HCT116 (cell line): Measurements from ENCODE around the gene SDK2. TPM values are rescaled to one million over a fixed set of nuclear protein-coding genes. Genes with fewer than 3 reads are reported as not detected.

Experiments
- ATAC-seq: fragments of 200-7000 bp; cut with Tn5 transposase; 2 replicates; pipeline ENCODE4 v1.9.1; 2020; ENCODE audit warnings: mild to moderate bottlenecking, moderate library complexity
- BruUV-seq: library from RNA; stranded (reverse); fragments of 400-500 nt; replicated peaks from 2 replicates; lab custom pipeline; 2021; lab: Mats Ljungman, UMichigan
- CTCF ChIA-PET: fragments of 300-600 bp; sonication (Branson Sonifier 250); formaldehyde crosslinking; loops from one replicate; lab custom pipeline; 2021; ENCODE audit warnings: antibody characterized with exemption; lab: Charles Lee
- POLR2A ChIA-PET: fragments of 300-600, 350-600 bp; sonication (Branson Sonifier 250); formaldehyde crosslinking; loops from one replicate; lab custom pipeline; 2021; ENCODE audit warnings: antibody characterized with exemption; lab: Charles Lee
- RAD21 ChIA-PET, 2 experiments: fragments of 300-600 bp; sonication (Branson Sonifier 250); formaldehyde crosslinking; loops; one replicate each; lab custom pipeline; 2023; ENCODE audit warnings: low total read pairs in 2 of 2; ENCODE audit not compliant: uncharacterized antibody in 2 of 2, unreplicated experiment in 2 of 2, low non-redundant PET in 1 of 2; lab: Charles Lee
- DNase-seq: peaks from one replicate; pipeline ENCODE4 v3.0.0-alpha.2; 2010; ENCODE audit warnings: low read depth, low spot score
- H2AFZ ChIP-seq: fragments of 200-600 bp; shearing (Covaris generic), sonication (generic); 2 replicates; pipeline ENCODE4 v1.6.1; 2017; ENCODE audit warnings: low read depth, mixed run types, mixed read lengths, antibody characterized with exemption, low read length; ENCODE audit not compliant: poor library complexity, severe bottlenecking
- H3K27ac ChIP-seq: 2 replicates; pipeline ENCODE4 v1.5.1; 2012; ENCODE audit warnings: low read depth, low read length
- H3K27me3 ChIP-seq: fragments of 200-600 bp; sonication (generic); 2 replicates; pipeline ENCODE4 v1.6.1; 2016; ENCODE audit warnings: mixed run types, low read length, mixed read lengths; ENCODE audit not compliant: insufficient read depth
- H3K36me3 ChIP-seq, 2 experiments: fragments of 200-500 bp in 1 of 2; fragments of 200-600 bp in 1 of 2; sonication (Bioruptor generic) in 1 of 2; sonication (generic) in 1 of 2; 2 replicates each; pipeline versions ENCODE4 v1.5.1 to v1.6.1; 2014 to 2016; ENCODE audit warnings: low read length in 2 of 2, inconsistent platforms in 1 of 2, mixed read lengths in 1 of 2, mixed run types in 1 of 2; ENCODE audit not compliant: insufficient read depth in 2 of 2, control insufficient read depth in 1 of 2
- H3K4me1 ChIP-seq, 2 experiments: fragments of 200-600 bp in 1 of 2; sonication (generic) in 1 of 2; 2 replicates each; pipeline versions ENCODE4 v1.5.1 to v1.6.1; 2012 to 2017; ENCODE audit warnings: low read length in 2 of 2, inconsistent platforms in 1 of 2, mild to moderate bottlenecking in 1 of 2, mixed read lengths in 1 of 2, mixed run types in 1 of 2, moderate library complexity in 1 of 2; ENCODE audit not compliant: insufficient read depth in 2 of 2, control insufficient read depth in 1 of 2
- H3K4me2 ChIP-seq: fragments of 200-600 bp; sonication (generic); 2 replicates; pipeline ENCODE4 v1.6.1; 2017; ENCODE audit warnings: mixed run types, low read length, mixed read lengths
- H3K4me3 ChIP-seq, 2 experiments: fragments of 200-600 bp in 1 of 2; sonication (generic) in 1 of 2; replicated peaks in 1 of 2; 2 replicates each; pipeline ENCODE4 v1.5.1; 2011 to 2016; ENCODE audit warnings: low read length in 2 of 2, control low read depth in 1 of 2, low read depth in 1 of 2, mild to moderate bottlenecking in 1 of 2, mixed read lengths in 1 of 2, mixed run types in 1 of 2
- H3K79me2 ChIP-seq: fragments of 200-600 bp; sonication (generic); 2 replicates; pipeline ENCODE4 v1.6.1; 2017; ENCODE audit warnings: mild to moderate bottlenecking, mixed run types, low read length, moderate library complexity, mixed read lengths; ENCODE audit not compliant: insufficient read depth
- H3K9ac ChIP-seq: fragments of 200-600 bp; sonication (generic); 2 replicates; pipeline ENCODE4 v1.6.1; 2016; ENCODE audit warnings: low read length, mixed read lengths
- H3K9me2 ChIP-seq: fragments of 200-600 bp; sonication (generic), shearing (Covaris generic); 2 replicates; pipeline ENCODE4 v1.6.1; 2017; ENCODE audit warnings: mixed run types, mild to moderate bottlenecking, moderate library complexity; ENCODE audit not compliant: insufficient read depth
- H3K9me3 ChIP-seq, 2 experiments: fragments of 200-500 bp in 1 of 2; fragments of 200-600 bp in 1 of 2; sonication (Bioruptor generic) in 1 of 2; sonication (generic) in 1 of 2; 2 replicates each; pipeline ENCODE4 v1.6.1; 2014 to 2017; ENCODE audit warnings: low read length in 2 of 2, mixed read lengths in 2 of 2, inconsistent platforms in 1 of 2, low read depth in 1 of 2, mild to moderate bottlenecking in 1 of 2, mixed run types in 1 of 2, moderate library complexity in 1 of 2; ENCODE audit not compliant: control insufficient read depth in 1 of 2, insufficient read depth in 1 of 2
- H4K20me1 ChIP-seq: fragments of 200-600 bp; sonication (generic), shearing (Covaris generic); 2 replicates; pipeline ENCODE4 v1.6.1; 2017; ENCODE audit warnings: mixed run types, mild to moderate bottlenecking, moderate library complexity; ENCODE audit not compliant: insufficient read depth
- ATF3 ChIP-seq: IDR thresholded peaks from 2 replicates; pipeline ENCODE4 v1.6.1; 2012
- CEBPB ChIP-seq: IDR thresholded peaks from 2 replicates; pipeline ENCODE4 v1.6.1; 2012; ENCODE audit warnings: low read depth
- CTCF ChIP-seq, 3 experiments: fragments of 200-600 bp in 1 of 3; sonication (generic) in 1 of 3; IDR thresholded peaks in 2 of 3; conservative IDR thresholded peaks in 1 of 3; 2 replicates each; pipeline ENCODE4 v1.5.1; 2012 to 2017; ENCODE audit warnings: low read depth in 2 of 3, low read length in 2 of 3, antibody characterized with exemption in 1 of 3, borderline replicate concordance in 1 of 3, control low read depth in 1 of 3, mild to moderate bottlenecking in 1 of 3, mixed read lengths in 1 of 3, mixed run types in 1 of 3, moderate library complexity in 1 of 3; ENCODE audit not compliant: insufficient read depth in 1 of 3
- ELF1 ChIP-seq: IDR thresholded peaks from 2 replicates; pipeline ENCODE4 v1.6.1; 2012; ENCODE audit warnings: low read depth, borderline replicate concordance
- EZH2 ChIP-seq: fragments of 200-600 bp; sonication (generic); IDR thresholded peaks from 2 replicates; pipeline ENCODE4 v1.6.1; 2017; ENCODE audit warnings: antibody characterized with exemption, mixed run types
- EZH2phosphoT487 ChIP-seq: fragments of 200-600 bp; IDR thresholded peaks from 2 replicates; pipeline ENCODE4 v1.6.1; 2018; ENCODE audit warnings: antibody characterized with exemption, borderline replicate concordance
- FOSL1 ChIP-seq: IDR thresholded peaks from 2 replicates; pipeline ENCODE4 v1.6.1; 2012; ENCODE audit warnings: low read depth
- MAX ChIP-seq: IDR thresholded peaks from 2 replicates; pipeline ENCODE4 v1.6.1; 2012
- POLR2A ChIP-seq: IDR thresholded peaks from 2 replicates; pipeline ENCODE4 v1.7.0; 2011; ENCODE audit warnings: borderline replicate concordance; ENCODE audit not compliant: insufficient read depth, insufficient read length; ENCODE audit errors: extremely low read depth
- POLR2AphosphoS5 ChIP-seq: IDR thresholded peaks from 2 replicates; pipeline ENCODE4 v1.6.1; 2011; ENCODE audit warnings: mild to moderate bottlenecking, low read depth, low read length, moderate library complexity
- REST ChIP-seq: IDR thresholded peaks from 2 replicates; pipeline ENCODE4 v1.6.1; 2012; ENCODE audit warnings: low read depth
- SP1 ChIP-seq: IDR thresholded peaks from 2 replicates; pipeline ENCODE4 v1.6.1; 2012; ENCODE audit warnings: low read depth
- SRF ChIP-seq: IDR thresholded peaks from 2 replicates; pipeline ENCODE4 v1.6.1; 2012; ENCODE audit warnings: low read depth
- YY1 ChIP-seq: IDR thresholded peaks from 2 replicates; pipeline ENCODE4 v1.6.1; 2011; ENCODE audit warnings: low read length, low read depth, moderate library complexity, mild to moderate bottlenecking; ENCODE audit not compliant: insufficient replicate concordance; ENCODE audit errors: extremely low read depth
- ZBTB33 ChIP-seq: IDR thresholded peaks from 2 replicates; pipeline ENCODE4 v1.6.1; 2011; ENCODE audit warnings: mild to moderate bottlenecking, low read length, moderate library complexity; ENCODE audit not compliant: insufficient replicate concordance; ENCODE audit errors: extremely low read depth
- ZFX ChIP-seq: fragments of 450-650 bp; IDR thresholded peaks from 2 replicates; pipeline ENCODE4 v1.6.1; 2017
- ZNF274 ChIP-seq: fragments of 200-500 bp; sonication (Bioruptor generic); IDR thresholded peaks from 2 replicates; pipeline ENCODE4 v1.6.1; 2014; ENCODE audit warnings: mild to moderate bottlenecking, low read depth, low read length, inconsistent platforms
- intact Hi-C: fragments of 100-400 bp; cut with micrococcal nuclease; formaldehyde crosslinking; loops from 2 replicates; pipeline ENCODE4 v1.10.0; 2022
- total RNA-seq: library from RNA; stranded (reverse); gene quantifications from one replicate; pipeline ENCODE4 v1.2.1, GENCODE V29; 2021; ENCODE audit not compliant: unreplicated experiment

SDK2 gene
- total RNA-seq, 1 experiment from 2014 or later = 0.10 TPM

GRCh38 chr17:73609060-73609459, 35.2 kb downstream of the SDK2 start:
- no peak overlapping the region for H3K4me3 ChIP-seq
- no peaks in the 10 kb centered on the region for H4K20me1 ChIP-seq
- ChIA-PET POLR2A (no interaction called here), RAD21 (no interaction called here), CTCF (no interaction called here)
- no TSS peak for BruUV-seq
- no peaks in the 10 kb centered on the region; the same call in 1 of the 2 replicates for H3K9me2 ChIP-seq
- intact Hi-C loops = no loop called here
- no peak overlapping the region for H3K9ac ChIP-seq
- no peaks in the 10 kb centered on the region for H3K9me3 ChIP-seq
- H3K4me1 ChIP-seq = 0 out of 4 replicates have a peak, but pooled peaks cover 0 to 1% of the 10 kb centered on the region in 2 experiments
- DNase-seq (no peak), ATAC-seq (no peak)
- no peaks in the 10 kb centered on the region for H3K36me3 ChIP-seq
- H3K27me3 ChIP-seq = peaks cover 26% of the 10 kb centered on the region
- TF ChIP-seq ZFX (no peak), MAX (no peak), EZH2phosphoT487 (no peak), YY1 (no peak), POLR2AphosphoS5 (no peak), SRF (no peak), CEBPB (no peak), SP1 (no peak), ELF1 (no peak), EZH2 (no peak), POLR2A (no peak), CTCF (IDR thresholded peaks at IDR 0.05 in 2 of 3, conservative IDR thresholded peaks at IDR 0.05 in 1 of 3; ENCODE audit: borderline replicate concordance in 1 of 3, insufficient read depth in 1 of 3, low read depth in 2 of 3, low read length in 2 of 3) (no peak), ZBTB33 (no peak), REST (no peak), FOSL1 (no peak), ATF3 (no peak), ZNF274 (no peak)
- no peak overlapping the region for H2AFZ ChIP-seq
- H3K79me2 ChIP-seq = no peaks in the 10 kb centered on the region
- no peak overlapping the region for H3K4me2 ChIP-seq
- H3K27ac ChIP-seq = no peak overlapping the region
